Measurements from ENCODE around the gene THTPA. TPM values are rescaled to one million over a fixed set of nuclear protein-coding genes. Genes with fewer than 3 reads are reported as not detected.

Gene THTPA
- polyA plus RNA-seq, 3 donors, result 15.3 to 18.2 (median 17.0) TPM

DNA sequence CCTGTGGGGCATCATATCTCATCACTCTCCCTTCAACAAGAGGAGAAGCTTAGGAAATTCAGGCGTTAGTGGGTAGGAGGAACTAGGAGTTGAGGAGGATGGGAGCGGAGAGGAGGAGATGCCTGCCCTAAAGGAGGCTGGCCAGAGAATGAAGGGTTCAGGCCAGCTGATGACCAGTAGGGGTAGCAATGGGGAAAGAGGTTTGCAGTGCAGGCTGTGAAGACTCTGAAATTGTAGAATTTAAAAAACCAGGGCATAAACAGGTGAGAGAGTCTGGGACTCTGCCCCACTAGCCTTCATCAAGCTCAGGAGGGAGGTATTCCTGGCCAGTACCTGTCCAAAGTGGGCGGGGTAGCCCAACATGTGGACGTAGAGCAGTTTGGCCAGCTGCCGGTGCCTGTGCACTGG is 10.7 kb downstream of the THTPA start:
- peaks cover 56% of the 10 kb centered on the region for H3K4me1 Mint-ChIP-seq
- H3K27me3 Mint-ChIP-seq (ENCODE audit: low read depth in 3 of 3), result peaks cover 0 to 3% (median 0%) of the 10 kb centered on the region in 3 donors
- intact Hi-C loops (cut with micrococcal nuclease), result loop anchor here in 1 of 2 donors (10.0 kb wide), 1 partner anchor 242 kb away; the partner anchor contains the start of gene PABPN1
- peak overlapping the region; percentile 78 for H3K9ac ChIP-seq (ENCODE audit: insufficient read depth, low read length, poor library complexity, severe bottlenecking)
- H3K4me3 Mint-ChIP-seq, result peak overlapping the region; percentile 100
- H3K4me2 ChIP-seq (replicated peaks; ENCODE audit: extremely low read depth, low read length, poor library complexity, severe bottlenecking), result peak overlapping the region; percentile 97
- peaks cover 29 to 43% of the 10 kb centered on the region in 2 donors for H3K36me3 Mint-ChIP-seq
- H3K27me3 ChIP-seq (ENCODE audit: control insufficient read depth in 2 of 2, insufficient read depth in 2 of 2, low read length in 2 of 2), result no peaks in the 10 kb centered on the region
- H3K9me3 Mint-ChIP-seq, result peaks cover 0 to 3% (median 0%) of the 10 kb centered on the region in 7 donors
- peaks cover 25% of the 10 kb centered on the region for H4K20me1 ChIP-seq (ENCODE audit: insufficient read depth, low read length)
- no peak for DNase-seq
- H3K4me3 ChIP-seq (replicated peaks in 1 of 3; ENCODE audit: low read depth in 2 of 3, low read length in 3 of 3), result peak overlapping the region; percentile 51 to 94 (median 94)
- H2AFZ ChIP-seq (ENCODE audit: insufficient read depth, low read depth, low read length, poor library complexity, severe bottlenecking), result peak overlapping the region; percentile 93
- 15% methylated on average over 4 of the region's 5 CpGs for whole genome bisulfite sequencing (ENCODE audit: insufficient coverage)
- H3K79me2 ChIP-seq (ENCODE audit: insufficient read depth, low read length), result peaks cover 15% of the 10 kb centered on the region
- H3K36me3 ChIP-seq (replicated peaks in 1 of 2; ENCODE audit: control insufficient read depth in 1 of 2, insufficient read depth in 2 of 2, low read length in 2 of 2), result peaks cover 32 to 39% of the 10 kb centered on the region in 2 donors
- peak overlapping the region; percentile 53 to 86 for H3K27ac ChIP-seq (ENCODE audit: low read depth in 1 of 2, low read length in 2 of 2)
- H3K9me3 ChIP-seq (replicated peaks in 1 of 2; ENCODE audit: control insufficient read depth in 1 of 2, insufficient read depth in 1 of 2, low read length in 2 of 2), result no peaks in the 10 kb centered on the region
- H3K4me1 ChIP-seq (ENCODE audit: control insufficient read depth in 1 of 2, insufficient read depth in 2 of 2, low read length in 2 of 2), result peaks cover 51 to 67% of the 10 kb centered on the region in 2 donors
- peak overlapping the region in 5 of 7 donors; percentile 91 to 95 (median 94) for H3K27ac Mint-ChIP-seq
- TF ChIP-seq, protein P1, sequence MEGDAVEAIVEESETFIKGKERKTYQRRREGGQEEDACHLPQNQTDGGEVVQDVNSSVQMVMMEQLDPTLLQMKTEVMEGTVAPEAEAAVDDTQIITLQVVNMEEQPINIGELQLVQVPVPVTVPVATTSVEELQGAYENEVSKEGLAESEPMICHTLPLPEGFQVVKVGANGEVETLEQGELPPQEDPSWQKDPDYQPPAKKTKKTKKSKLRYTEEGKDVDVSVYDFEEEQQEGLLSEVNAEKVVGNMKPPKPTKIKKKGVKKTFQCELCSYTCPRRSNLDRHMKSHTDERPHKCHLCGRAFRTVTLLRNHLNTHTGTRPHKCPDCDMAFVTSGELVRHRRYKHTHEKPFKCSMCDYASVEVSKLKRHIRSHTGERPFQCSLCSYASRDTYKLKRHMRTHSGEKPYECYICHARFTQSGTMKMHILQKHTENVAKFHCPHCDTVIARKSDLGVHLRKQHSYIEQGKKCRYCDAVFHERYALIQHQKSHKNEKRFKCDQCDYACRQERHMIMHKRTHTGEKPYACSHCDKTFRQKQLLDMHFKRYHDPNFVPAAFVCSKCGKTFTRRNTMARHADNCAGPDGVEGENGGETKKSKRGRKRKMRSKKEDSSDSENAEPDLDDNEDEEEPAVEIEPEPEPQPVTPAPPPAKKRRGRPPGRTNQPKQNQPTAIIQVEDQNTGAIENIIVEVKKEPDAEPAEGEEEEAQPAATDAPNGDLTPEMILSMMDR (IDR thresholded peaks at IDR 0.05), result no peak

GRCh38 chr14:23567186-23568020 is 11.3 kb downstream of the THTPA start, which contains the start of gene AP1G2:
TSS of gene AP1G2 (minus strand) at chr14:23567791. CDS start at chr14:23567314, 477 bp downstream.
- Histone ChIP-seq H3K27me3 (ENCODE audit: control insufficient read depth in 2 of 2, insufficient read depth in 2 of 2, low read length in 2 of 2) (no peaks in the 10 kb centered on the region), H3K36me3 (replicated peaks in 1 of 2; ENCODE audit: control insufficient read depth in 1 of 2, insufficient read depth in 2 of 2, low read length in 2 of 2) (peaks cover 26 to 33% of the 10 kb centered on the region in 2 donors), H4K20me1 (ENCODE audit: insufficient read depth, low read length) (peaks cover 19% of the 10 kb centered on the region), H3K4me1 (ENCODE audit: control insufficient read depth in 1 of 2, insufficient read depth in 2 of 2, low read length in 2 of 2) (peaks cover 57 to 73% of the 10 kb centered on the region in 2 donors), H3K4me2 (replicated peaks; ENCODE audit: extremely low read depth, low read length, poor library complexity, severe bottlenecking) (peak within 1 kb of the TSS; percentile 97), H3K27ac (ENCODE audit: low read depth in 1 of 2, low read length in 2 of 2) (peak within 1 kb of the TSS; percentile 53 to 86), H3K4me3 (replicated peaks in 1 of 3; ENCODE audit: low read depth in 2 of 3, low read length in 3 of 3) (peak within 1 kb of the TSS; percentile 51 to 94 (median 94)), H3K9me3 (replicated peaks in 1 of 2; ENCODE audit: control insufficient read depth in 1 of 2, insufficient read depth in 1 of 2, low read length in 2 of 2) (no peaks in the 10 kb centered on the region), H3K79me2 (ENCODE audit: insufficient read depth, low read length) (peaks cover 15% of the 10 kb centered on the region), H3K9ac (ENCODE audit: insufficient read depth, low read length, poor library complexity, severe bottlenecking) (peak within 1 kb of the TSS; percentile 78), H2AFZ (ENCODE audit: insufficient read depth, low read depth, low read length, poor library complexity, severe bottlenecking) (peak within 1 kb of the TSS; percentile 93)
- H3K27me3 Mint-ChIP-seq (ENCODE audit: low read depth in 3 of 3), result peaks cover 0 to 6% (median 0%) of the 10 kb centered on the region in 3 donors
- WGBS (ENCODE audit: insufficient coverage), result 0% methylated on average over 50 of the region's 53 CpGs
- peaks cover 27 to 37% of the 10 kb centered on the region in 2 donors for H3K36me3 Mint-ChIP-seq
- peaks cover 62% of the 10 kb centered on the region for H3K4me1 Mint-ChIP-seq
- H3K9me3 Mint-ChIP-seq, result peaks cover 0 to 3% (median 0%) of the 10 kb centered on the region in 7 donors
- TF ChIP-seq, protein P1 (IDR thresholded peaks at IDR 0.05), result no peak
- H3K4me3 Mint-ChIP-seq, result peak within 1 kb of the TSS; percentile 100
- intact Hi-C loops (cut with micrococcal nuclease), result loop anchor here in 1 of 2 donors (10.0 kb wide), 1 partner anchor 243 kb away; the partner anchor contains the start of gene PABPN1
- DNase-seq, result peak; percentile 60 to 73 (median 70)
- peak within 1 kb of the TSS; percentile 91 to 95 (median 94) for H3K27ac Mint-ChIP-seq
